ENCODE data around the gene PCDHB9.
"Not testable (repeated sequence)": the region's sequence is repeated elsewhere in the genome, so short reads cannot be mapped to it uniquely, and the experiment has no call there.

Gene PCDHB9

GRCh38 chr5:141189131-141189530 is 2.2 kb downstream of the PCDHB9 start:
- DNase-seq, result not testable (repeated sequence)

- peak; percentile 15 for DNase-seq
Observed at GRCh38 chr5:141192110-141192725, 5.3 kb downstream of the PCDHB9 start, which contains the start of gene PCDHB10. Gene PCDHB10 (plus strand): TSS chr5:141192353. CDS start chr5:141192553, 200 bp downstream.

GRCh38 chr5:141194332-141194731 is 7.4 kb downstream of the PCDHB9 start:
- not testable (repeated sequence) for DNase-seq

GRCh38 chr5:141196363-141196762 is 9.4 kb downstream of the PCDHB9 start:
- no peak for DNase-seq

- no peak for DNase-seq
Observed at GRCh38 chr5:141199359-141200235, 12.6 kb downstream of the PCDHB9 start, which contains the start of gene PCDHB11. Gene PCDHB11 (plus strand): TSS chr5:141199627. CDS start chr5:141199775, 148 bp downstream.

- DNase-seq, result not testable (repeated sequence)
Observed at GRCh38 chr5:141201126-141201525, 14.2 kb downstream of the PCDHB9 start.

- not testable (repeated sequence) for DNase-seq
Observed at GRCh38 chr5:141201646-141202045, 14.7 kb downstream of the PCDHB9 start.

- DNase-seq, result no peak
Observed at GRCh38 chr5:141208478-141208877, 21.5 kb downstream of the PCDHB9 start, which contains the start of gene PCDHB12. Gene PCDHB12 (plus strand): TSS chr5:141208719. CDS start chr5:141208908, 189 bp downstream.

- DNase-seq, result not testable (repeated sequence)
Observed at GRCh38 chr5:141210281-141210680, 23.3 kb downstream of the PCDHB9 start.

GRCh38 chr5:141210849-141211248 is 23.9 kb downstream of the PCDHB9 start:
- DNase-seq, result not testable (repeated sequence)

- peak; percentile 8 for DNase-seq
Observed at GRCh38 chr5:141213656-141214339, 26.8 kb downstream of the PCDHB9 start, which contains the start of gene PCDHB13. Gene PCDHB13 (plus strand): TSS chr5:141213919. CDS start chr5:141214124, 205 bp downstream.

GRCh38 chr5:141214583-141214982 is 27.6 kb downstream of the PCDHB9 start:
- not testable (repeated sequence) for DNase-seq

- not testable (repeated sequence) for DNase-seq
Observed at GRCh38 chr5:141215504-141215903, 28.5 kb downstream of the PCDHB9 start.

GRCh38 chr5:141216035-141216434 is 29.1 kb downstream of the PCDHB9 start:
- DNase-seq, result not testable (repeated sequence)

GRCh38 chr5:141223112-141223783 is 36.3 kb downstream of the PCDHB9 start, which contains the start of gene PCDHB14:
Gene PCDHB14 (plus strand): TSS chr5:141223343. CDS start chr5:141223506, 163 bp downstream.
- no peak for DNase-seq

GRCh38 chr5:141224844-141225243 is 37.9 kb downstream of the PCDHB9 start:
- DNase-seq, result not testable (repeated sequence)

GRCh38 chr5:141225421-141225820 is 38.5 kb downstream of the PCDHB9 start:
- DNase-seq, result not testable (repeated sequence)

- DNase-seq, result no peak
Observed at GRCh38 chr5:141234109-141234667, 47.2 kb downstream of the PCDHB9 start.

- not testable (repeated sequence) for DNase-seq
Observed at GRCh38 chr5:141235922-141236321, 49.0 kb downstream of the PCDHB9 start.

GRCh38 chr5:141236516-141237313 is 49.8 kb downstream of the PCDHB9 start:
- no peak for DNase-seq

Data from stimulated activated CD4-positive, alpha-beta T cell treated with anti-CD3 and anti-CD28 coated beads, Interleukin-4, amount 100 ng/mL, for 1 hour (primary cell).